Pons (tissue), 1 donor: ENCODE measurements around the gene CCR9.
"Not testable (repeated sequence)": the region's sequence is repeated elsewhere in the genome, so short reads cannot be mapped to it uniquely, and the experiment has no call there.

Source experiments
- DNase-seq: peaks from one replicate; pipeline ENCODE4 v3.0.0-alpha.2; 2016; ENCODE audit warnings: low spot score

The CCR9 gene, protein sequence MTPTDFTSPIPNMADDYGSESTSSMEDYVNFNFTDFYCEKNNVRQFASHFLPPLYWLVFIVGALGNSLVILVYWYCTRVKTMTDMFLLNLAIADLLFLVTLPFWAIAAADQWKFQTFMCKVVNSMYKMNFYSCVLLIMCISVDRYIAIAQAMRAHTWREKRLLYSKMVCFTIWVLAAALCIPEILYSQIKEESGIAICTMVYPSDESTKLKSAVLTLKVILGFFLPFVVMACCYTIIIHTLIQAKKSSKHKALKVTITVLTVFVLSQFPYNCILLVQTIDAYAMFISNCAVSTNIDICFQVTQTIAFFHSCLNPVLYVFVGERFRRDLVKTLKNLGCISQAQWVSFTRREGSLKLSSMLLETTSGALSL

DNA sequence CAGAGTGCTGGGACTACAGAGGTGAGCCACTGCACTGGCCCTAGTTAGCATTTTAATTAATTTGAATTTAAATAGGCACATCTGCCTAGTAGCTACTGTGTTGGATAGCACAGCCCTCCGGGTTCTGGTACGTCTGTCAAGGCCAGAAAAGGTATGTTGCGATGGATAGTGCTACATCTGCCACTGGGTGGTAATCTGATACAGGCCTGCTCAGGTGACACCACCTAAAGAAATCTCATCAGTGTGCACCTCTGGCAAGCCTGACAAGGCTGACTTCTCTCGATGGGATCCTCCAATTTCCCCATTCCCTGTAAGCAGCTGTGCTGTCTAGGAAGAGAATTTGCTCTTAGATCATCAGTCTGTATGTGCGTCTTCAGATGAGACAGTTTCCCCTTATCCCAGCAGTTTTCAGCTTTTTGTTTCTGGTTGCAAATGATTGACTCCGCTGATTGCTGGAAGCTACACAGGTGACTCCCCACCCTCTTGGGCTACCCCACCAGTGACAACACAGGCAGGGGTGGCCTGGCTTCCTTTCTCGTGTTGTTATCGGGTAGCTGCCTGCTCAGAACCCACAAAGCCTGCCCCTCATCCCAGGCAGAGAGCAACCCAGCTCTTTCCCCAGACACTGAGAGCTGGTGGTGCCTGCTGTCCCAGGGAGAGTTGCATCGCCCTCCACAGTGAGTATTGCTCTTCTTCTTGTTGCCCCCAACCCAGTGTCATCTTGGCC is at the start of gene CCR9:
Gene CCR9 (plus strand): TSS at position 565 of the 727 bp plus-strand sequence. CDS start 8,391 bp downstream, outside the sequence.
- no peak for DNase-seq

DNA sequence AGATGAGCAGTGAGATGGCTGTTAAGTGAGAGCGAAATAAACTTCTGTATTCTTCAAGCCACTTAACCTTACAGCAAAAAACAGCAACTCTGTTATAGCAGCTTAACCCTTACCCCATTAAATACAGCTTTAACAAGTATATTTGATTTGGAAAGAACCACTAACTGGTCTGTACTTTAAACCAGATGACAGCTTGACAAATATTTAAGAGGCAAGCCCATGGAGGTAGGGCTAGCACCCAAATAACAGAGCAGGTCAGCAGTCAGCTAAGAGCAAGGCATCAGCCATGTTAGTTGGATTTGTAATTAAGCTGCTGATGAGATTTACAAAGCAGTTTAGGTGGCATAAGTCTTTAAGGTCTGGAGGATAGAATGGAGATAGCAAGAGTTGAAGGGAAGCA is 47.9 kb upstream of the CCR9 start:
- DNase-seq, result no peak

DNA sequence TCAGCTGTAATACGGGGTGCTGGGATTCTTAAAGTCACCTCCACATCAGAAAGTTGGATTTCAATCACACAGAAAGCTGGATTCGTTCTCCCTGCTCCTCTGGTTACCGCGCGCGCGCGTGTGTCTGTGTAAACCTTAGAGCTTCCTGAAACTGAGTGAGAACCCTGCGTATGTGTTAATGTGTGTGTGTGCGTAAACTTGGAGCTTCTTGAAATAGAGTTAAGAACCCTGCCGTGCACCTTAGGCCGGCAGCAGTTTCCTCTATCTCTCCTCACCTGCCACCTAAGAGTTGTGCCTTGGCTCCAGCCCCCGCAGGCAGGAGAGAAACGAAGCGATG is 45.0 kb upstream of the CCR9 start:
- no peak for DNase-seq

DNA sequence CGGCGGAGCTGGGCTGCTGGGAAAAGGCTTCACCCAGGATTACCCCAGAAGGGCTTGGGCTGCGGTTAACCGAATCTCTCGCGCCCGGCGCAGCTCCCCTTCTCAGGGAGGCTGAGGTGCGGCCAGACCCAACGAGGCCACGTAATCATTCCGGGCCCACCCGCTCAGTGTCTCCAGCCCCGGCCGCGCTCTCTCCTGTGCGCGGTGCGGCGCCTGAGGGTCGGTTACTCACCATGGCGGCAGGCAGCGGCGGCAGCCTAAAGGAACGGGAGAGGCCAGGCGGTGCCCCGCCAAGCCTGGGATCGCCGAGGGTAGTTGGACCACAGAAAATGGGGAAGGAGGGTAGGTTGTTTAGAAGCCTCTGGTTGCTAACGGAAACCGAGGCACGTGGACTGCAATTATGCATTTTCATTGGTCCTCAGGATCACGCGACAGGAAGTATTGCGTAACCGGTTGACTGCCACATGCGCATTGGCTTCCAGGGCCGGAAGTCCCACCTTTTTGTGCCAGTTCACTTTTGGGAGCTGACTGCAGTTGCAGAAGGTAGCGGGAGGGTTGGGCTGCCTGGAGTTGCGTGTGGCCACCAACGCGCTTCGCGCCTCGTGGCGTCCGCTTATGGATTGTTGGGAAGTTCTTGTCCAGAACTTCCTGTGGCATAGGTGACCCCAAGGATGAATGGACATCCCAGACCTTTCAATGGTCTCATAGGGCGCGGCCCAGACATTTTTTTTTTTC is 44.4 kb upstream of the CCR9 start, which contains the start of gene LZTFL1:
Gene LZTFL1 (minus strand): TSS at position 363 of the 735 bp plus-strand sequence. CDS start 128 bp downstream, at position 235.
- peak; percentile 97 for DNase-seq

DNA sequence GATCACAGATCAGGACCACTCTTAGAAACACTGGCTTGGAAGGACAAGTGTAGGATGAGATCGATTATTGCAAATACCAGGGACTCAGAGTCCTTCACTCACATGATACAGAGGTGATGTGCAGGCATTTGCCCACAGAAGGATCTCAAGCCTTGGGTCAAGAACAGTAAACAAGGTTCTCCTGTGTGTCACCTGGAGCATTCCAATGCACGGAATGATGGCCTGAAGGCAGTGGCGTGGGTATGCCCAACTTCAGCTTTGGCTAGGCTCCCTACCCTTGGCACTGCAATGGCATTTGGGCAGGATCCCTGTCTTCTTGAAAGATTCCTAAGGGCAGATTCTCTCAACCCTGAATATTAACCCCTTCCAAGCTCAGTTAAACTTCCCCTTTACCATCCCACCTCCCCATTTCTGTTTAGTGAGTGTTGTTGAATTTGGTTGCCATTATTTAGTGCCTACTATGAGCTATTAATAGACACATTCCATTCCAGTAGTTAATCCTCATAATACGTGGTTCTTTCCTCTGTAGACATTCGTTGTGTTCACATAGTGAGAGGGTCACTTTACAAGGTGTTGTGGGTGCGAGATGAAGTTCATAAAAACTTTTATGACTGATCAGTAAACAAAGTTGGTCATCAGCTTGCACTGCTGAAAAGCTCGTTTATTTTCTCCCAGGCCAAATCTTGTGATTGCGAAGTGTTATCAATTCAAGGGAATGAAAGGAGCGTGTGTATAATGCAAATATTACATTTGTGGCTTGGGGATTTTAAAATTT is 43.3 kb upstream of the CCR9 start:
- DNase-seq, result no peak

DNA sequence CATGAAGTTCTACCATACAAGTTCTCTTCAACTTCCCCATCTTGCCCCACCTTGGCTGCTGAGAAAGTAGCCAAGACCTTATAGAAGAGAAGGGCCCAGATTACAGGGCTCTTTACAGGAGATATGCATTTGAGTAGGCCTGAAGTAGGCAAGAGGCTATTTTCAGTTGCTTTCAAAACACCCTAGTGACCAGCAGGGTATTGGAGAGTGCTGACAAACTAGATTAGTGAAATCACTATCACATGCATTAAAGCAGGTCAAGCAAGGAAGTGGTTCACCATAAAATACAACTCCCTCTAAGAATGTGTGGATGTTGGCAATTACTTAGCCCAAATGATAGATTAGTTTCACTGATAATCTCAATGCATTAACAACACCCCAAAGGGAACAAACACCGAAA is 41.7 kb upstream of the CCR9 start:
- no peak for DNase-seq

DNA sequence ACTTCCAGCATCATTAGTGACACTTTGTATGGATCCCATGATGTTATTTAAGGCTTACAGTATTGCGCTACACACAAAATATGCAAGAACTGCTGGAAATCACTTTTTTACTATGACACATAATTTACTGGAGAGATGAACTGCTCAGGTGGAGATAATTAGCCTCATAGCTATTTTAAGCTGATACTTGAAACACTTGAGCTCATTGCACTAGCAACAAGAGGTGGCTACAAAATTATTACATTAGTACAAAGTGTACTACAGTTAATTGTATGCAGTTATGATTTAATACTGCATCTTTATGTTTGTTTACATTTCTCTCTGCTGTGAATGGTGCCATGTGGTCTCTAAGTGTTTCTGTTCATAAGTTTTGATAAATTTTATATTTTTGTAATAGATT is 38.0 kb upstream of the CCR9 start:
- no peak for DNase-seq

DNA sequence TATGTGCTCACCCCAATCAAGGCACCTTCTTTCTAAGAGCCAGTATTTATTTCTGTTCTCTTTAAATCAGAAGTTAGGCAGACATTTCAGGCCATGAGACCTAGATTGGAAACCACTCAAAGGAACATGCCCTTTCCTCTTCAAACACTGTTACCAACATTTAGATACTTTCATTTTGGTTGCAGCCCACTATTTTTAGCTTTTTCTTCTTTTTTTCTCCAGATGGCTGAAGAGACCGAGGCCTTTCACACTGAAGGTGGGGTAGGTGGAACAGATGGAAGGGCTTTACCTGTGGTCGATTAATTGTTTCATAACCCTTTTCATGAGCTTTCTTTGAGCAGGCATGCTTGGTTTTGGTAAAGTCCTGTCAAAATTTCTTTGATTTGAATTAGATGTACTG is 33.5 kb upstream of the CCR9 start:
- DNase-seq, result no peak

DNA sequence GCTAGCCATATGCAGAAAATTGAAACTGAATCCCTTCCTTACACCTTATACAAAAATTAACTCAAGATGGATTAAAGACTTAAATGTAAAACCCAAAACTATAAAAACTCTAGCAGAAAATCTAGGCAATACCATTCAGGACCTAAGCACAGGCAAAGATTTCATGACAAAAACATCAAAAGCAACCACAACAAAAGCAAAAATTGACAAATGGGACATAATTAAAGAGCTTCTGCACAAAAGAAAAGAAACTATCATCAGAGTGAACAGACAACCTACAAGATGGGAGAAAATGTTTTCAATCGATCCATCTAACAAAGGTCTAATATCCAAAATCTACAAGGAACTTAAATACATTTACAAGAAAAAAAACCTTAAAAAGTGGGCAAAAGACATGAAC is 30.0 kb upstream of the CCR9 start:
- DNase-seq, result not testable (repeated sequence)

DNA sequence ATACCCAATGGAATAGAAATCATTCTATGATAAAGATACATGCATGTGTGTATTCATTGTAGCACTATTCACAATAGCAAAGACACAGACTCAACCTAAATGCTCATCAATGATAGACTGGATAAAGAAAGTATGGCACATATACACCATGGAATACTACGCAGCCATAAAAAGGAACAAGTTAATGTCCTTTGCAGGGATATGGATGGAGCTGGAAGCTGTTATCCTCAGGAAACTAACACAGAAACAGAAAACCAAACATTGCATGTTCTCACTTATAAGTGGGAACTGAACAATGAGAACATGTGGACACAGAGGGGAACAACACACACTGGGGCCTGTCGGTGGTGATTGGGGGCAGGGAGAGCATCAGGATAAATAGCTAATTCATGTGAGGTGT is 29.3 kb upstream of the CCR9 start:
- DNase-seq, result not testable (repeated sequence)

DNA sequence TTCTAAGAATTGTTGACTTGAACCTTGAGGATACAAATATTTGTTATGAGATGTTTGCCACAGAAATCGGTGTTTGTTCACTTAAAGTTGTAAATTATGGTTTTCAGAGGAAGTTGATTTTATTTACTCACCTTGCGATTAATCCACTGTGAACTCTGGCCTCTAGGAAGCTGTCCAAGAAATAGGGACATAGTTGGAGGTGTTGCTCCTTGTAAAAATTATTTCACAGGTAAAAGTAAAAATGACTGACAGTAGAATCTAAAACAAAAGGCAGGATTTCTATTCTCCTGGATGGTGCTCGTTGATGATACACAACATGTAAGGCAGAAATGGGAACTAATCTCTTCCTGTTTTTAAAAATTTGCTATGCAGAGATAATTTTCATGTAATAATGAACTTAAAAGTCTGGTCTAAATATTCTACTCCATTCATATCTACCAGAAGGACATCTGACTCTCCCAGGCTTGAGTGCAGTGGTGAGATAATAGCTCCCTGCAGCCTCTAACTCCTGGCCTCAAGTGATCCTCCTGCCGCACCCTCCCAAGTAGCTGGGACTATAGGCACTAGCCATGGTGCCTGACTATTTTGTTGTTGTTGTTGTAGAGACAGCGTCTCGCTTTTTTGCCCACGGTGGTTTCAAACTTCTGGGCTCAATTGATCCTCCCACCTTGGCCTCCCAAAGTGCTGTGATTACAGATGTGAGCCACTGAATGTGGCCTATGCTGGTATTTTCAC is 27.4 kb upstream of the CCR9 start:
- DNase-seq, result no peak

DNA sequence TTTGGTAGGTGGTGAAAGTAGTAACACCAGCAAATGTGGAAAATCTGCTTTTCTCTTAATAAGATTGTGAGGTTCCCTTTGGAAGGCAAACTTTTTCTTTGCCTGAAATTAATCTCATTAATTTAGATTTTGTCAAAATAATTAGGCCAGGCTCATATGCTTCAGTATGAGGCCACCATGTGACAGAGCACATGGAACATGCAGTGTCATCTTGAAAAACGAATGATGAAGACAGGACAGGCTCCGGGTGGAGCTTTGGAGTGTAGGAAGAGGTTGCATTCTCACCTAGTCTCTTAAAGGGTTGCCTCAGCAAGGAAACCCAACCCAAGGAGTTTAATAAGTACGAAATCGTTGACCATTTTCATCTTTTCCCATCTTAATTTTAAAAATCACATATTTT is 25.9 kb upstream of the CCR9 start:
- no peak for DNase-seq

DNA sequence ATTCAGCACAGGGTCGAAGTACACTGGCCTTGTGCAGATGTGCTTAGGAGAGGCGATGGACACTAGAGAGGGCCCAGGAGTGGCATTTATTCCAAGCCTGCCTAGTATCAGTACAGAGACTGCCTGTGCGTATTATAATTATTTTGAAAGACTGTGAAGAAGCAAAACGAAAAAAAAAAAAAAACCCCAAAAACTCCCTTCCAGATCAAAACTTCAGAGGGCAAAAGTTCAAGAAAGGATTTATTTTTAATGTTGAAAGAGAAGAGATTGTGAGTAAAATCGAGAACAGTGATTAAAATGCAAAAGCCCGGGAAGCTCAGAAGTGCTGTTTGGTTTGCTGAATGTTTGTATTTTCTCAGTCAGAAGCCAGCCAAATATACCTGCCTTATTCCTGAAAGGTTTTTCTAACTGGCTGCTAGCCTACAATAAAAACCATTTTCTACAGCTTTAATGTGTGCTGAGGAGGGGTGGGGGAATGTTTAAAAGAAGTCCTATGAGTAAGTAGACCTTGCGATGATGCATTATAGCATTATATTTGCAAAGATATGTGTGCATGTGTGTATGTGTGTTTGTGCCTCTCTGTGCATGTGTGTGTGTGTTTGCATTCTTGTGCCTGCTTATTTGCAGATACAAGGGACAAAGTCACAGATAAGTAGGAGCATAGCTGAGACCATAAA is 25.2 kb upstream of the CCR9 start:
- DNase-seq, result no peak

DNA sequence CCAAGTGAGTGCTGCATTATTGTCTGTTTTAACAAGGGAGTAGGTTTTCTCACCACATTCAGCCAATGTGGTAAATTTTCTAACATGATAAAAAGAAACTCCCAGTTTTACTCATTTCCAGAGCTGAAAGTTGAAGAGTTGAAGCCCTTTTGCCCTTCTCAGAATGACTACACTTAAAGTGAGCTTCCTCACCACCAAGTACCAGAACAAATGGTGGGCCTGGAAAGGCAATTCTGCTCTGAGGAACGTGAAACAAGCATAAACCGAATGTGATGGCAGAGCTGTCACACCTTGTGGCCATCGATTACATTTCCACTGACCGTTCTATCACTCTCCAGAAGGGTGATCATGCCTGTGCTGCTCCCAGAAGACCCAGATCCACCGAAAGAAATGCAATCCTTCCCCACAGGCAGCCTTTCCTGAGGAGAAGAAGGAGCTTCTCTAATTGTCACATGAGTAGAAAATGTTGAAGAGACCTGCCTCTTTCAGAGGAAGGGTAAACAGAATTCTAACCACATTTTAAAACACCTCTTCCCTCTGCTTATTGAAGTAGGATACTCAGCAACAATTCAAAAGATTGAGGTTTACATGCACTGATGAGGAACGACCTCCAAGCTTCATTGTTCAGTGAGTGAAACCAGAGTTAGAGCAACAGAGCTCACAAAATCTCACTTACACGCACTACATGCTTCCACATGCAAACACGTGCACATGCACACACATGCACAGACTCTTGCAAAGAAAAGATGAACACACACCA is 21.4 kb upstream of the CCR9 start:
- DNase-seq, result no peak

DNA sequence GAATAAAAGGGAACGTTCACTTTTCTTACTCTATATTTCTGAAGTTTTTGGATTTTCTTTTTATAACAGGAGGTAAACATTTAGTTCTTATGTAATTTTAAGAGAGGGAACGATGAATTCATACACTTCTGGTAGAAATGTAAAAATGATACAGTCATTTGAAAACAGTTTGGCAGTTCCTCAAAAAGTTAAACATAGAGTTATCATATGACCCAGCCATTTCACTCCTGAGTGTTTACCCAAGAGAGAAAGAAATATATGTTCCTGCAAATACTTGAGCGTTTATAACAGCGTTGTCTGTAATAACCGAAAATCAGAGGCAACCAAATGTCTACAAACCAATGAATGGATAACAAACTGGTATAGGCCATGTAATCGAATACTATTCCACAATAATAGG is 20.8 kb upstream of the CCR9 start:
- DNase-seq, result no peak

DNA sequence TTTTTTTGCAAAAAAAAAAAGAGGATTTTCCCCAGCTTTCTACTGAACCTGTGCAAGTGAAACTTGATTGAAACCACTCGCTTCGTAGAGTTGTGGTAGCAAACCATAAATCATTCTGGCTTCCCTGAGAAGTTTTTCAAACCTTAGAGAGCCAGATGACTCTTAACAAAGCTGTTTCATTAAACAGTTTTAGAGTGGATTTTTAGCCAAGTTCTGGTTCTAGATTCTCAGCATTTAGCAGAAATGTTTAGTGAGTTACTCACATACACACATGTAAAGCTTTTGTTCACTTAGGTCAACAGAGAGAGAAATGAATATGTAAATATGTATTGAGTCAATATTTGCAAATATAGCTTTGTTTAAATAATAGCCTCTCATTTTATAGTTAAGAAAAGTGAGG is 18.1 kb upstream of the CCR9 start:
- DNase-seq, result no peak

DNA sequence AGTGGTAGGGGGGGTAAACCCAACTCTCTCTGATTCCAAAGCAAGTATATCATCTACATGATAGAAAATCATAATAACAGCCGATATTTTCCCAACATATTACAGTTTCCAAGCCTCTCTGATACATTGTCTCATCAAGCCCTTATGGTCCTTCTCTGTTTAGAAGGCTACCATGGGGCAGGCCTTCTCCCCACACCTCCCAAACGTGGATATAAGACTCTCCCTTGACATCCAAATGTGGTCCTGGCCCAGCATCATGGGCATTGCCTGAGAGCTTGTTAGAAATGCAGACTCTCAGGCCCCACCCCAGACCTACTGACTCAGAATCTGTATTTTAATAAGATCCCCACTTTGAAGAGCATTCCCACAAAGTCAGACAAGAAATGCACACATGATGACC is 17.7 kb upstream of the CCR9 start:
- DNase-seq, result no peak

DNA sequence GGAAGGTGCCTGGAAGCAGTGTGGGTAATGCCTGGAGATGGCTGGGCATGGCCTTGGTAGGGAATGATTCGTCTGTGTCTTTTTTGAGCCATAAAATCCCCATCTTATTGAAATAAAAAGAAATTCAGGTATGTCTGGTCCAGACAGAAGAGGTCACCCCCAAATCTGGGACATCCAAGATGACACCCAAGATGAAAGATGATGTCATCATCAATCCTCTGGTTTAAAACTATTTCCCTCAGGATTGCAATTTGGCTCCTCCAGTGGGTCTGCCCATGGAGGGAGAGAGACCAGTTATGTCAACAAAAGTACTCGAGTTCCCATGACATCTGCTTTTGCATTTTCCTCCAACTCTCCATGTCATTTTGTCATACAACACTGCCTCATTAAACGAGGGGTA is 16.7 kb upstream of the CCR9 start:
- no peak for DNase-seq

DNA sequence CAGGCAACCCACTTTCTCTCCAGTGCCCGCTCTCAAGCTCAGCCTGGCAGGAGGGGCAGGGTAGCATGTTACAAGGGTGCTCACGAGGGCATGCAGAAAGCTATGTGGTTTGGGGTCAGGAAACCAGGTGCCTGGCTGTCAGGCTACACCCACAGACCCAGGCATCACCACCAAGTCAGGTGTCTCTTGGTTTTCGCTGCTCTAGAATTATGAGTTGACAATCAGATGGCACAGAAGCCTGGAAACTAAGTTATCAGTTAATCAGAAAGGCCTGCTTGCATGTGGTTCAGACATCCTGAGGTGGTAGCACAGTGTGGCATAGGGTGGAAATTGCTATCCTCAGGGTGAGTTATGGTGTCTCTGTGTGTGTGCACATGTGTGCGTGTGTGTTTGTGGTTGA is 16.2 kb upstream of the CCR9 start:
- no peak for DNase-seq

DNA sequence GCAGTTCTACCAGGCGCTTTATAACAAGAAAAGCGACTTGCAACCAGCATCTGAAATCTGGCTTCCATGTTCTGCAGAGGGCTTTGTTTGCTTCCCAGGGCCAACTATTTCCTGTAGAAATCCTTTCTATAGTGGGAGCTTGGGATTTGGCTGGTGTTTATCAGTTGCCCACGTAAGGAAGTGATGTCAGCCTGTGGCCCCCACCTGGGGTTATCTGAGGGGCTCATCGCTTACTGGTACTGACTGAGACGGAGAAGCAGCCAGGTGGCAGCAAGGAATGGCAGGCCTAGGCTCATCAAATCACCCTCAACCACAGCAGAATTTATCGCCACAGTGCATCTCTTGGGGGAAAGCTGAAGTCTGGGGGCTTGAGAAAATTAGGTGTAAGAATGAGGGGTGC is 14.6 kb upstream of the CCR9 start:
- no peak for DNase-seq
